Stimulated activated CD4-positive, alpha-beta T cell treated with anti-CD3 and anti-CD28 coated beads, Interleukin-12 subunit alpha, Interleukin-12 subunit beta, amount 100 ng/mL, for 4 hours (primary cell): Measurements from ENCODE around the gene DNAJC5G.
"Not testable (repeated sequence)": the region's sequence is repeated elsewhere in the genome, so short reads cannot be mapped to it uniquely, and the experiment has no call there.

Source experiments
- DNase-seq: peaks from one replicate; pipeline ENCODE4 v3.0.0-alpha.2; 2020

DNAJC5G gene

DNA sequence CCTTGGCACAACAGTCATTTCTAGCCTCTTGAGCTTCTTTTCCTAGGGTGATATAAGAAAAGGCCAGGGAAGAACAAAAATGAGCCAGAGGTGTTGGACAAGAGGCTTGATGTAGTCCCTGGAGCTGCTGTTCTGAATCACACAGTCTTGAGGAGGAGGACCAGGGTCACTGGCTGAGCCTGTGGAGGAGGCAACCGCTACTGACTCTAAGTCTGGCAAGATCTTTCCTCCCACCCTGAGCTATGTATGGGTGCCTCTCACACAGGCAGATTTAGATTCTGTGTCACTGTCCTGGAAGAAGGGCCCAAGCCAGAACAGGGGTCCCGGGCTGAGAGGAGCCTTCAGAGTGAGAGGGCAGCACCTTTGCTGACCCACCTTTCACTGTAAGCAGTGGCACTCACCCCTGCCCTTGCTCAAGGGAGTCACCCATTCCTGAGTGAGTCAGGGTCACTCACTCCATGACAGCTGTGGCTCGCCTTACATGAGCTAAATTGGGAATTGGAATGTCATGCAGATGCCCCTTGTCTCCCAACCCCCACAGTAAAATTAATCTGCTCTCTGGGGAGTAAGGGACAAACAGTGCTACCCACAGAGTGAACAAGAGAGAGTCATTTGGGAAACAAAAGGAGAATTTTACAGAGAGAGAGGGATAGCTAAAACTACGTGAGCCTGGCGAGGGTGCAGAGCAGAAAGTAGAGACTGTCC lies 6.8 kb downstream of the DNAJC5G start, which contains the start of gene TRIM54:
Gene TRIM54, plus strand, starts transcription at position 575 of the 705 bp plus-strand sequence. CDS start 303 bp downstream, outside the sequence.
- DNase-seq: no peak

DNA sequence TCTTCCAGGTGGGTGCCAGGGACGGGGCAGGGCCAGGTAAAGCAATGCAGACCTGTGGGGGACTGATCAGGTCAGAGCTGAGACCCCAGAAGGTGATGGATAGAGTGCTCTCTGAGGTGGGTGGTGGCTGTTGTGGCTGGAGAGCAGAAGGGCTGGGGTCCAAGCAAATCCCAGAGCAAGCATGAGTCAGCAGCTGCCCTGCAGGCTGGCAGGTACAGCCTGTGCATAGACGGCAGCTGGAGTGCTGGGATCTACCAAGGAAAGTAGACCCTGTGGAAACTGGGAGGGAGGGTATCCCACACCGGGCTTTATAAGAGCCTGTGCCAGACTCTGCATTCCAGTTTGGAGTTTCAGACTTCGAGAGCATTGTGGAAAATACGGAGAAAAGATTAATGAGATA lies 7.7 kb downstream of the DNAJC5G start:
- DNase-seq: no peak

- DNase-seq: no peak
These were observed 9.8 kb downstream of the DNAJC5G start for GRCh38 chr2:27284996-27285395.

DNA sequence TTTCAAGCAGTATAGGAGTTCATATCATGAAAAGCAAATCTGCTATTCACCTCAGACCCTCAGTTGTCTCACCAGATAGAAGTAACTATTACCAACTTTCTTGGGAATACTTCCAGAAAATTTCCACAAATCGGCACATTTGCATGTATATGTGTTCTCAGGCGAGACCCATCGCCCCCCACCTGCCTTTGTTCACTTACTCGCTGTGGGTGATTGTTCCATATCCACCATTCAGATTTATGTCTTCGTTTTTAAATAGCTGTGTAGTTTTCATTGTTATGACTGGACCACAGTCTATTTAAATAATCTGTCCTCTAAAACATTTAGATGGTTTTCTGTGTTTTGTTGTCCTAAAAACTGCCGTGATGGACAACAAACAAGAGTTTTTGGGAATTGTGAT lies 10.2 kb downstream of the DNAJC5G start:
- no peak for DNase-seq

GRCh38 chr2:27288610-27289009 lies 13.4 kb downstream of the DNAJC5G start:
- DNase-seq: no peak

GRCh38 chr2:27290549-27290948 lies 15.3 kb downstream of the DNAJC5G start:
- no peak for DNase-seq

- no peak for DNase-seq
These were observed 16.6 kb downstream of the DNAJC5G start for GRCh38 chr2:27291865-27292264.

GRCh38 chr2:27294928-27295327 lies 19.7 kb downstream of the DNAJC5G start:
- no peak for DNase-seq

DNA sequence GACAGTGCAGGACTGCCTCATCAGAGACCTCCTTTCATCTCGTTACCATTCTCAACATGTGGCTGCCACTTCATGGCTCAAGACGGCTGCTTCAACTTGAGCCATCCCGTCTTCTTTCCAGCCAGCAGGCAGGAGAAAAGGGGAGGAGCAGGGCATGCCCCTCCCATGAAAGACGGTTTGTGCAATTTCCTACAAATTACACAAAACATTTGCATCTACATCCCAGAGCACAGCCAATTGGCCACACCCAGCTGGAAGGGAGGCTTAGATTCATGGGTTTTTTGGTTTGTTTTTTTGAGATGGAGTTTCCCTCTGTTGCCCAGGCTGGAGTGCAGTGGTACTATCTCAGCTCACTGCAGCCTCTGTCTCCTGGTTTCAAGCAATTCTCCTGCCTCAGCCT lies 21.2 kb downstream of the DNAJC5G start:
- no peak for DNase-seq

- DNase-seq: no peak
These were observed 22.0 kb downstream of the DNAJC5G start for GRCh38 chr2:27297195-27297594.

DNA sequence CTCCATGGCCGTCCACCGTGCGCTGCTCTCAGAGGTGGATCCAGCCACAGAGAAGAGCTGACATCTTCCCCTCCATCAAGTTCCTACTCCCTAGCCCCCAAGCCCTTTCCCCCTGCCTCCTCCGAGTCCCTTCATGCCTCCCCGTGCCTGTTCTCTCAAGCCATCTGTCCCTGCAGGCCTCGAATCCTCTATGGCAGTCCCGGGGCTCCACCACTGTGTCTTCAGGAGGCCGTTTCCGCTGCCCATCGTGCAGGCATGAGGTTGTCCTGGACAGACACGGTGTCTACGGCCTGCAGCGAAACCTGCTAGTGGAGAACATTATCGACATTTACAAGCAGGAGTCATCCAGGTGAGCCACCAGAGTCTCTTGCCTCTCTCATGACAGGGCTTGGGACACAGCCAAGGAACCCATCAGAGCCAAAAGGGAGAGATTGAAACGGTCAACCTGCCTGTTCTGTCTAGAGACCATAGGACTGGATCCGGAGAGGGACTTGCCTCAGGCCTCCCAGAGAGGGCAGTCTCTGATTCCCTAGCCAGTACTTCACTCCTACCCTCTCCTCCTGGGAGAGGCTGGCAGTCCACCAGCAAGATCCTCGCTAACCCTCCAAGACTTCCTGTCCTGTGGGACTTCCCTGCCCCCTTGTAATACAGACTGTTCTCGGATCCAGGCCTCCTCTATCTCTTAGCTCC lies 23.3 kb downstream of the DNAJC5G start:
- DNase-seq: no peak

GRCh38 chr2:27300606-27301005 lies 25.4 kb downstream of the DNAJC5G start:
- not testable (repeated sequence) for DNase-seq

- no peak for DNase-seq
These were observed 28.1 kb downstream of the DNAJC5G start for GRCh38 chr2:27303093-27304025.

DNA sequence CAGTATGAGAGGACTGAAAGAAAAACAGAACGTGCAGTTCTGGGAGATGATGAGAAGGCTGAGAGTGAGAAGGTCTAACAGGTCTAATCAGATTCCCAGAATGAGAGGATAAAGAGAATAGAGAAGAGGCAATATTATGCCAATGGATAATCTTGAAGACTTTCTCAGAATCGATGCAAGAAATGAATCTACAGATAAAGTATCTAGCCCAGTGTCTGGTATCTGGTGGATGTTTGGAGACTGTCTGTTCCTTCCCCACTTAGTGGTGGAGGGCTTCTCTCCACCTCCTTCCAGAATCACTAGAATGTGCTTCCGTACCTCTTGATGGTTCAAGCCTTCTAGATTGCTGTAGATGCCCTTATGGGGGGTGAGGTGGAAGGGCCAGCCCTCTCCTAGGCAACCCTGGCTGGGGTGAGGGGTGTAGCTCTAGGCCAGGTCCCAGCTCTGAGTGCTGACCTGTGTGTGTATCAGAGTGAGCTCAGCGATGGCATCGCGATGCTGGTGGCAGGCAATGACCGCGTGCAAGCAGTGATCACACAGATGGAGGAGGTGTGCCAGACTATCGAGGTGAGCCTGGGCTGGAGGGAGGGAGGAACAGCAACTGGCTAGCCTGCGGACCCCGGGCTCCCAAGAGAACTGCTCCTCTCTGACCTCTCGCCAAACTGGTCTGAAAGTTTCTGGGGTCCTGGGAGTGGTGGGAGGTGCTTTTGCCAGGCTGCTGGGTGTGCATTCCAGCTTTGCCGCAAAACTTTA lies 29.4 kb downstream of the DNAJC5G start:
- no peak for DNase-seq

GRCh38 chr2:27305516-27305915 lies 30.3 kb downstream of the DNAJC5G start:
- no peak for DNase-seq

- DNase-seq: no peak
These were observed 30.9 kb downstream of the DNAJC5G start for GRCh38 chr2:27306136-27306535.

DNA sequence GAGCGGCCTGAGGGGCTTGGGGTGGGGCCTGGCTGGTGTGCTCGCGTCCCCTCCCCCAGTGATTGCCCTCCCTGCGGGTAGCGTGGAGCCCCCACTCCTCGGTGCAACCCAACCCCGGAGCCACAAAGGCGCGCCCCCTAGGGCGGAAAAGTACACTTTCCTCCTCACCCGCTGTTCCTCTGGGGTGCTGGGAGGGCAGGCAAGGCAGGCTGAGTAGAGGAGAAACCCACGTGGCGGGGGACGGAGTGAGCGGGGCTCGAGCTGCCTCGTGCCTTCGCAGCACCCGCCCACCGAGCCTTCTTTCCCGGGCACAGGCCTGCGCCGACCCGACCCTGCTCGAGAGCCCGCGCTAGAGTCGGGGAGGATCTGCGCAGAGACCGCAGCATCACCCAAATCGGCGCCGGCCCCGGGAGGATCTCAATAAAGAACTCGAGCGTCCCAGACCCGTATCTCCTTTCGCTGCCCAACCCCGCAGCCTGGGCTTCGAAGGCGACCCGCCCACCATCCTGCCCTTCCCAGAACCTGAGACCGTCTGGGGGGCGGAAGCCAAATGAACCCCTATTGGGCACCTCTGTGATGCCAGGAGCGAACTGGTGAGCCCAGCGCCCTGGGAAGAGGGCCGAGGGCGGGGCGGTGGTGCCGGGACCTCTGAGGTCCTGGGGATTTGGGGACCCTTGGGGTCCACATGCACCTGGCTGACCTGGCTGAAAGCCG lies 31.5 kb downstream of the DNAJC5G start:
- DNase-seq: peak; percentile 37

GRCh38 chr2:27307287-27307544 lies 32.0 kb downstream of the DNAJC5G start:
- DNase-seq: no peak

DNA sequence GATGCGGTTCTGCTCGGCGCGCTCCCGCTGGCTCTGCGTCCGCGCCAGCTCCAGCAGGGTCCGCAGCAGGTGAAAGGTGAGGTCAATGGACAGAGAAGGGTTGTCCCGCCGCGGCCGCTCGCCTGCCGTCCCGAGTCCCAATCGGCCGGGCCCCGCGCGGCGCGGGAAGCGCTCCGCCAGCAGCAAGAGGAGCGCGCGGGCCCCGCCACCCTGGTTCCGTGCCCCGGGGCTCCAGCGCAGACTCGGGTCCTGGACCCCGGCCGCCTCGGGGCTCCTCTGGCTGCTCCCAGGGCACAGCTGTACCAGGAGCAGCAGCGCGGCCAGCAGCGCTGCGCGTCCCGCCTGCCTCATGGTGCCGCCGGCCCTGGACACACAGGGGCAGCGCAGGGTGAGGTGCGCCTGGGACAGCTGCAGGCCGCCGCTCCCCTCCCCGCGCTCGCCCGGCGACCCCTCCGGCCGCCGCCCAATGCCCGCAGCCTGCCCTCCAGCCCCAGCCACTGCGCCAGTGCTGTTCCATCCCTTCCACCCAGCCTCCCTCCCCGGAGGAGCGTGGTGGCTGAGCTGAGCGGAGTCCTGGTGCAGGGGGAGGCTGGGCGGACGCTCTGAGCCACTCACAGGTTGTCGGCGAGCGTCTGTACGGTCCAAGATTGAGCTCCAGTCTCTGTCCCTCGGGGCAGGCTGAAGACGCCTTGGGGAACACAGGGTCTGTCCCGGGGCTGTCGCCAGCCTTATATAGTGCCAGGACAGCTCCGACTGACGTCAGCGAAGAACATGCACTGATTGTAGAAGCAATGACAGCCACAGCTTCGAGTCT lies 32.5 kb downstream of the DNAJC5G start:
- no peak for DNase-seq

- DNase-seq: no peak
These were observed 33.2 kb downstream of the DNAJC5G start, which contains the start of gene UCN for GRCh38 chr2:27308359-27308881. UCN (minus strand) TSS chr2:27308445; CDS start chr2:27307895, 550 bp downstream.

DNA sequence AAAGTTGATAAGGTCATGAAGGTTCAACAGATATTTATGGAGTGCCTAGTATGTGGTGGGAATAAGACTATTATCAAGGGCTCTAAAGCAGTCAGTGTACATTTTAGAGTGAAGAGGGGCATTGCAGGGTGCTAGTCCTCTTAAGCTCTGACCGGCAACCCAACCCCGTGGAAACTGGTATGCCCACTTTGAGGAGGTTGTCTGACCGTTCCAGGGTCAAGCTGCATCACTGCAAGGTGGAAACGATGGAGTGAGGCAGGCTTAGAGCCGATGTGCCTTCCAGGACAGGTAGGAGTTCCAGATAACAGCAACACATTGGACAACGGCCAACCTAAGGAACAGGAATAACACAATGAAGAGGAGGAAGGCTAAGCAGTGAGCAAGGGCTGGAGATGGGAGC lies 34.4 kb downstream of the DNAJC5G start:
- DNase-seq: no peak
